GM12878 (cell line): ENCODE data around the gene ABCG4. TPM values are rescaled to one million over a fixed set of nuclear protein-coding genes. Genes with fewer than 3 reads are reported as not detected.

Experiments
- ATAC-seq: fragments of 200-7000 bp; cut with Tn5 transposase; 3 replicates; pipeline ENCODE4 v1.9.1; 2020; ENCODE audit warnings: mild to moderate bottlenecking, moderate library complexity
- BruUV-seq: library from RNA; stranded (reverse); fragments of 400-500 nt; replicated peaks from 2 replicates; lab custom pipeline; 2021; lab: Mats Ljungman, UMichigan
- CTCF ChIA-PET: fragments of 300-600 bp; sonication (Branson Sonifier 250); formaldehyde crosslinking; extraction: SDS; loops from one replicate; lab custom pipeline; 2021; ENCODE audit warnings: inconsistent platforms; lab: Yijun Ruan, JAX
- POLR2A ChIA-PET: fragments of 350-600 bp; formaldehyde crosslinking; extraction: SDS; loops from one replicate; lab custom pipeline; 2021; ENCODE audit warnings: inconsistent platforms; lab: Charles Lee
- RAD21 ChIA-PET: fragments of 300-600 bp; sonication (Branson Sonifier 250); formaldehyde crosslinking; loops from one replicate; lab custom pipeline; 2023; ENCODE audit warnings: antibody characterized with exemption; ENCODE audit not compliant: unreplicated experiment; lab: Charles Lee
- SMC1A ChIA-PET: fragments of 300-600 bp; sonication (Branson Sonifier 250); formaldehyde crosslinking; loops from one replicate; lab custom pipeline; 2023; ENCODE audit not compliant: unreplicated experiment, uncharacterized antibody; lab: Charles Lee
- DNase-seq: peaks from one replicate; pipeline ENCODE4 v3.0.0-alpha.2; 2011; ENCODE audit warnings: low read depth, low spot score
- FAIRE-seq: peaks from 3 replicates; lab custom pipeline; 2011; peaks lifted over from hg19 to GRCh38; lab: Jason Lieb, UNC
- H2AFZ ChIP-seq: 2 replicates; pipeline ENCODE4 v1.6.0; 2011; ENCODE audit warnings: low read depth, low read length, control low read depth; ENCODE audit not compliant: control insufficient read depth
- H3K27ac ChIP-seq: 2 replicates; pipeline ENCODE4 v1.5.1; 2011; ENCODE audit warnings: control low read depth; ENCODE audit not compliant: control insufficient read depth, insufficient read depth
- H3K27me3 ChIP-seq, 2 experiments: replicated peaks in 1 of 2; 2 replicates each; pipeline versions ENCODE4 v1.6.0 to v1.6.1; 2011; ENCODE audit warnings: low read length in 1 of 2; ENCODE audit not compliant: control insufficient read depth in 2 of 2, insufficient read depth in 2 of 2
- H3K36me3 ChIP-seq, 2 experiments: 2 replicates each; pipeline ENCODE4 v1.5.1; 2011; ENCODE audit warnings: low read length in 1 of 2; ENCODE audit not compliant: control insufficient read depth in 2 of 2, insufficient read depth in 2 of 2
- H3K4me1 ChIP-seq: 2 replicates; pipeline ENCODE4 v1.6.1; 2011; ENCODE audit warnings: mild to moderate bottlenecking, low read length, moderate library complexity, mixed read lengths; ENCODE audit not compliant: control insufficient read depth, insufficient read depth
- H3K4me2 ChIP-seq: 2 replicates; pipeline ENCODE4 v1.6.0; 2011; ENCODE audit warnings: control low read depth; ENCODE audit not compliant: control insufficient read depth, insufficient read depth
- H3K4me3 ChIP-seq: fragments of 200-600 bp; sonication (generic); 2 replicates; pipeline ENCODE4 v1.5.1; 2016
- H3K79me2 ChIP-seq: 2 replicates; pipeline ENCODE4 v1.6.0; 2011; ENCODE audit warnings: low read length; ENCODE audit not compliant: control insufficient read depth, insufficient read depth
- H3K9ac ChIP-seq: 2 replicates; pipeline ENCODE4 v1.8.0; 2011; ENCODE audit warnings: low read length, control low read depth, mixed read lengths; ENCODE audit not compliant: control insufficient read depth, insufficient read depth
- H3K9me3 ChIP-seq: replicated peaks from 3 replicates; pipeline ENCODE4 v1.5.1; 2011; ENCODE audit warnings: mild to moderate bottlenecking, low read length; ENCODE audit not compliant: control insufficient read depth, insufficient read depth
- H4K20me1 ChIP-seq: 2 replicates; pipeline ENCODE4 v1.6.0; 2011; ENCODE audit not compliant: control insufficient read depth, insufficient read depth
- BHLHE40 ChIP-seq, 2 experiments: fragments of 450-650 bp in 1 of 2; IDR thresholded peaks; 2 replicates each; pipeline ENCODE4 v1.6.1; 2011 to 2017; ENCODE audit warnings: low read depth in 2 of 2, borderline replicate concordance in 1 of 2, improper control_type of control experiment in 1 of 2, low read length in 1 of 2, mild to moderate bottlenecking in 1 of 2
- CHD4 ChIP-seq: fragments of 200-600 bp; sonication (generic); IDR thresholded peaks from 2 replicates; pipeline ENCODE4 v1.6.1; 2016; ENCODE audit warnings: mild to moderate bottlenecking
- CUX1 ChIP-seq: IDR thresholded peaks from 2 replicates; pipeline ENCODE4 v1.6.1; 2012; ENCODE audit warnings: improper control_type of control experiment, low read depth, low read length; ENCODE audit not compliant: insufficient replicate concordance
- KAT2A ChIP-seq: conservative IDR thresholded peaks from 2 replicates; pipeline ENCODE4 v1.6.1; 2011; ENCODE audit warnings: low read depth, low read length; ENCODE audit not compliant: control insufficient read depth
- MTA2 ChIP-seq: fragments of 450-650 bp; IDR thresholded peaks from 2 replicates; pipeline ENCODE4 v1.6.1; 2016; ENCODE audit warnings: low read depth, mild to moderate bottlenecking, moderate library complexity
- NFIC ChIP-seq: IDR thresholded peaks from 2 replicates; pipeline ENCODE4 v1.6.1; 2012; ENCODE audit warnings: low read depth, mild to moderate bottlenecking, inconsistent platforms, low read length, moderate library complexity
- NR2F1 ChIP-seq: fragments of 450-650 bp; conservative IDR thresholded peaks from 2 replicates; pipeline ENCODE4 v1.6.1; 2017; ENCODE audit warnings: mild to moderate bottlenecking
- POLR2AphosphoS2 ChIP-seq: IDR thresholded peaks from 2 replicates; pipeline ENCODE4 v1.6.1; 2011; ENCODE audit warnings: low read depth, mild to moderate bottlenecking, low read length, improper control_type of control experiment, moderate library complexity
- POLR2AphosphoS5 ChIP-seq: IDR thresholded peaks from 2 replicates; pipeline ENCODE4 v1.6.1; 2011; ENCODE audit warnings: mild to moderate bottlenecking, low read length, inconsistent platforms
- RAD51 ChIP-seq: fragments of 450-650 bp; IDR thresholded peaks from 2 replicates; pipeline ENCODE4 v1.6.1; 2016; ENCODE audit warnings: moderate library complexity, mild to moderate bottlenecking, inconsistent platforms
- RELA ChIP-seq: fragments of 450-650 bp; IDR thresholded peaks from 2 replicates; pipeline ENCODE4 v1.8.0; 2014; ENCODE audit warnings: borderline replicate concordance; ENCODE audit not compliant: partially characterized antibody
- SMC3 ChIP-seq: IDR thresholded peaks from 2 replicates; pipeline ENCODE4 v1.6.1; 2011; ENCODE audit warnings: low read length, improper control_type of control experiment, borderline replicate concordance
- TCF3 ChIP-seq: IDR thresholded peaks from 2 replicates; pipeline ENCODE4 v1.6.1; 2012; ENCODE audit warnings: low read depth, mild to moderate bottlenecking, low read length, borderline replicate concordance; ENCODE audit not compliant: insufficient read depth
- TCF7 ChIP-seq: IDR thresholded peaks from 2 replicates; pipeline ENCODE4 v1.6.1; 2014; ENCODE audit warnings: antibody characterized with exemption, borderline replicate concordance
- ZZZ3 ChIP-seq: IDR thresholded peaks from 2 replicates; pipeline ENCODE4 v1.6.1; 2011; ENCODE audit warnings: low read depth; ENCODE audit not compliant: control insufficient read depth, insufficient read length
- WGBS: methylation state at CpG from one replicate; pipeline ENCODE4 v1.1.6; 2016; ENCODE audit warnings: low lambda C conversion rate; ENCODE audit not compliant: insufficient replicate concordance, insufficient coverage; ENCODE audit errors: missing lambda C conversion rate; 5-methylcytosine and 5-hydroxymethylcytosine counted together
- in situ Hi-C: fragments of 300-500 bp; cut with MboI; formaldehyde crosslinking; loops from 9 replicates; pipeline ENCODE4 v1.14.3; 2018; ENCODE audit warnings: mixed read lengths
- intact Hi-C: fragments of 100-400 bp; cut with micrococcal nuclease; formaldehyde crosslinking; loops from one replicate; pipeline ENCODE4 v1.14.2; 2022; ENCODE audit not compliant: unreplicated experiment
- polyA plus RNA-seq, 11 experiments: library from polyadenylated mRNA; depleted of rRNA in 4 of 11; unstranded in 6 of 11; stranded (reverse) in 5 of 11; fragments of >200 nt; fragmentation: Nextera tagmentation in 4 of 11; fragmentation: Illumina TruSeq in 1 of 11; extraction: Ambion mirVana in 4 of 11; extraction: Trizol in 1 of 11; gene quantifications; 1 replicate in 1 of 11; 2 replicates in 10 of 11; pipeline versions ENCODE4 v1.2.1 to v1.2.3, GENCODE V29; 2011 to 2016; ENCODE audit warnings: inconsistent platforms in 2 of 11, missing spikeins in 2 of 11, low read depth in 1 of 11
- total RNA-seq, 4 experiments: library from RNA; depleted of rRNA in 3 of 4; stranded (reverse); fragments of >200 nt in 3 of 4; fragmentation: Illumina TruSeq in 1 of 4; extraction: Trizol in 1 of 4; gene quantifications; 2 replicates each; pipeline versions ENCODE4 v1.2.1 to v1.2.3, GENCODE V29; 2013 to 2021
- TF ChIP-seq, protein P1 (sequence below): IDR thresholded peaks from 2 replicates; pipeline ENCODE4 v1.6.1; 2012; ENCODE audit warnings: mild to moderate bottlenecking, low read depth, low read length

The ABCG4 gene
- total and polyA plus RNA-seq, 10 of the 15 experiments (the other 5 are each of a cell fraction or from before 2014, with no cell fraction given) = not detected

DNA sequence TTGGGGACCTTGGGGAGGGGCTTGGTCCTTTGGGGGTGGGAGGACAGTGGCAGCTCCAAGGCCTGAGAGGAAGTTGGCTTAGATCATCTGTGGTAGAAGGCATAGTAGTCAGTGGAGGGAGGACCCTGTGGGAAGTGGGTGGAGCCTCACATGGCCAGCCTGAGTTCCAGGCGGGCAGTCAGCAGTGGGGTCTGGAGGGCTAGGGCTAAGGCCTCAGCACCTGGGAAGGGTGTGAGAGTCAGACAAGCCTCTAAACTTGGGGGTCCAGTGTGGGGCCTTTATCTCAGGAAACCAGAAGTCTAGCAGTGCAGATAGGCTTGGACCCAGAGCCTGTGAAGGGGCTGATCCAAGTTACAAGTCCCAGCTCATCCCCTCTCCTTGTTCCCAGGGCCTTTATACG, 23.7 kb downstream of the ABCG4 start:
- no TSS peak for BruUV-seq
- 81% methylated on average over 2 of the region's 2 CpGs for WGBS
- SMC1A ChIA-PET = interaction anchor here (1.1 kb wide), 1 partner anchor 63 kb away, joined by 3 read pairs; no protein-coding TSS in a partner anchor
- no peak for TF ChIP-seq ZZZ3
- TF ChIP-seq TCF3 = no peak
- TF ChIP-seq RELA = no peak
- no peak for TF ChIP-seq POLR2AphosphoS2
- TF ChIP-seq, protein P1, sequence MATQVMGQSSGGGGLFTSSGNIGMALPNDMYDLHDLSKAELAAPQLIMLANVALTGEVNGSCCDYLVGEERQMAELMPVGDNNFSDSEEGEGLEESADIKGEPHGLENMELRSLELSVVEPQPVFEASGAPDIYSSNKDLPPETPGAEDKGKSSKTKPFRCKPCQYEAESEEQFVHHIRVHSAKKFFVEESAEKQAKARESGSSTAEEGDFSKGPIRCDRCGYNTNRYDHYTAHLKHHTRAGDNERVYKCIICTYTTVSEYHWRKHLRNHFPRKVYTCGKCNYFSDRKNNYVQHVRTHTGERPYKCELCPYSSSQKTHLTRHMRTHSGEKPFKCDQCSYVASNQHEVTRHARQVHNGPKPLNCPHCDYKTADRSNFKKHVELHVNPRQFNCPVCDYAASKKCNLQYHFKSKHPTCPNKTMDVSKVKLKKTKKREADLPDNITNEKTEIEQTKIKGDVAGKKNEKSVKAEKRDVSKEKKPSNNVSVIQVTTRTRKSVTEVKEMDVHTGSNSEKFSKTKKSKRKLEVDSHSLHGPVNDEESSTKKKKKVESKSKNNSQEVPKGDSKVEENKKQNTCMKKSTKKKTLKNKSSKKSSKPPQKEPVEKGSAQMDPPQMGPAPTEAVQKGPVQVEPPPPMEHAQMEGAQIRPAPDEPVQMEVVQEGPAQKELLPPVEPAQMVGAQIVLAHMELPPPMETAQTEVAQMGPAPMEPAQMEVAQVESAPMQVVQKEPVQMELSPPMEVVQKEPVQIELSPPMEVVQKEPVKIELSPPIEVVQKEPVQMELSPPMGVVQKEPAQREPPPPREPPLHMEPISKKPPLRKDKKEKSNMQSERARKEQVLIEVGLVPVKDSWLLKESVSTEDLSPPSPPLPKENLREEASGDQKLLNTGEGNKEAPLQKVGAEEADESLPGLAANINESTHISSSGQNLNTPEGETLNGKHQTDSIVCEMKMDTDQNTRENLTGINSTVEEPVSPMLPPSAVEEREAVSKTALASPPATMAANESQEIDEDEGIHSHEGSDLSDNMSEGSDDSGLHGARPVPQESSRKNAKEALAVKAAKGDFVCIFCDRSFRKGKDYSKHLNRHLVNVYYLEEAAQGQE = no peak
- TF ChIP-seq CHD4 = no peak
- no peak for TF ChIP-seq TCF7
- no peak for TF ChIP-seq RAD51
- no peak for TF ChIP-seq KAT2A
- TF ChIP-seq POLR2AphosphoS5 = no peak
- TF ChIP-seq CUX1 = no peak
- TF ChIP-seq BHLHE40 (IDR thresholded peaks at IDR 0.05; ENCODE audit: borderline replicate concordance in 1 of 2, low read depth in 2 of 2, low read length in 1 of 2) = no peak
- TF ChIP-seq NR2F1 = no peak
- TF ChIP-seq NFIC = no peak
- no peak for TF ChIP-seq SMC3
- TF ChIP-seq MTA2 = no peak

More for the DNA sequence above, 23.7 kb downstream of the ABCG4 start:
- Histone ChIP-seq H3K79me2 (peaks cover 2% of the 10 kb centered on the region; the same call in 1 of the 2 replicates), H2AFZ (no peak overlapping the region), H3K4me1 (peaks cover 4% of the 10 kb centered on the region; the same call in 1 of the 2 replicates), H3K27ac (no peak overlapping the region), H3K27me3 (no peaks in the 10 kb centered on the region), H3K4me2 (no peak overlapping the region), H4K20me1 (no peaks in the 10 kb centered on the region), H3K36me3 (peaks cover 0 to 2% of the 10 kb centered on the region in 2 experiments; a peak in 1 of 4 replicates), H3K9me3 (no peaks in the 10 kb centered on the region), H3K9ac (no peak overlapping the region), H3K4me3 (no peak overlapping the region)
- in situ Hi-C loops = no loop called here
- FAIRE-seq = no peak
- ChIA-PET POLR2A (no interaction called here), RAD21 (no interaction called here), CTCF (interaction anchor here (1.4 to 2.1 kb wide), 2 partner anchors 19 to 33 kb away, joined by 3 to 4 read pairs; no protein-coding TSS in a partner anchor)
- intact Hi-C loops = no loop called here
- no peak for ATAC-seq
- no peak for DNase-seq
